GM21723 (cell line): ENCODE measurements around the gene MX2.
A peak's percentile ranks its signal among the peaks of the same experiment; 100 is the strongest.
"Not testable (repeated sequence)": the region's sequence is repeated elsewhere in the genome, so short reads cannot be mapped to it uniquely, and the experiment has no call there.

Source experiments
- ATAC-seq: cut with Tn5 transposase; IDR thresholded peaks from one replicate; pipeline ENCODE4 v1.9.1; 2021; ENCODE audit warnings: mild to moderate bottlenecking, moderate library complexity; ENCODE audit not compliant: unreplicated experiment

Gene MX2

GRCh38 chr21:41361786-41362604, at the start of gene MX2:
Gene MX2 (plus strand): TSS chr21:41362027. CDS start chr21:41376907, 14,880 bp downstream.
- ATAC-seq, result peak; percentile 62

- ATAC-seq, result not testable (repeated sequence)
Observed at GRCh38 chr21:41313285-41314164, 48.3 kb upstream of the MX2 start.

GRCh38 chr21:41315726-41316125, 46.1 kb upstream of the MX2 start:
- ATAC-seq, result no peak

GRCh38 chr21:41316200-41317062, 45.4 kb upstream of the MX2 start, which contains the start of gene FAM3B:
Gene FAM3B (plus strand): TSS chr21:41316801. CDS start chr21:41316880, 79 bp downstream.
- no peak for ATAC-seq

- no peak for ATAC-seq
Observed at GRCh38 chr21:41317063-41317392, 44.8 kb upstream of the MX2 start.

- no peak for ATAC-seq
Observed at GRCh38 chr21:41317458-41317857, 44.4 kb upstream of the MX2 start.

GRCh38 chr21:41318218-41318617, 43.6 kb upstream of the MX2 start:
- no peak for ATAC-seq

GRCh38 chr21:41319273-41319672, 42.6 kb upstream of the MX2 start:
- ATAC-seq, result no peak

- no peak for ATAC-seq
Observed at GRCh38 chr21:41321211-41321907, 40.5 kb upstream of the MX2 start.

GRCh38 chr21:41321908-41322495, 39.8 kb upstream of the MX2 start:
- ATAC-seq, result no peak

GRCh38 chr21:41322496-41323382, 39.1 kb upstream of the MX2 start:
- ATAC-seq, result no peak

- no peak for ATAC-seq
Observed at GRCh38 chr21:41325138-41325912, 36.5 kb upstream of the MX2 start.

- no peak for ATAC-seq
Observed at GRCh38 chr21:41326414-41327080, 35.3 kb upstream of the MX2 start.

GRCh38 chr21:41327753-41328152, 34.1 kb upstream of the MX2 start:
- ATAC-seq, result no peak

GRCh38 chr21:41328660-41329607, 32.9 kb upstream of the MX2 start:
- ATAC-seq, result no peak

GRCh38 chr21:41333752-41334151, 28.1 kb upstream of the MX2 start:
- no peak for ATAC-seq

- ATAC-seq, result no peak
Observed at GRCh38 chr21:41337515-41337914, 24.3 kb upstream of the MX2 start.
